SK-N-SH (cell line): Measurements from ENCODE around the gene IPO4.

ENCODE experiments used
- CHD2 ChIP-seq: fragments of 150-350 bp; IDR thresholded peaks from 2 replicates; pipeline ENCODE4 v1.6.1; 2018; ENCODE audit warnings: low read length; ENCODE audit not compliant: partially characterized antibody
- JUND ChIP-seq: IDR thresholded peaks from 2 replicates; pipeline ENCODE4 v1.4.0; 2012
- MXI1 ChIP-seq: IDR thresholded peaks from 2 replicates; pipeline ENCODE4 v1.6.1; 2012; ENCODE audit warnings: mild to moderate bottlenecking, low read depth, low read length, improper control_type of control experiment
- POLR2AphosphoS5 ChIP-seq: IDR thresholded peaks from 2 replicates; pipeline ENCODE4 v1.6.1; 2012; ENCODE audit warnings: low read depth, low read length
- RAD21 ChIP-seq: IDR thresholded peaks from 2 replicates; pipeline ENCODE4 v1.6.1; 2012; ENCODE audit warnings: mild to moderate bottlenecking, low read length
- TF ChIP-seq, protein P1 (sequence below): fragments of 200-600 bp; sonication (generic); IDR thresholded peaks from 2 replicates; pipeline ENCODE4 v1.6.1; 2017; ENCODE audit warnings: antibody characterized with exemption, mild to moderate bottlenecking, moderate library complexity
- TF ChIP-seq, protein P2 (sequence below): fragments of 150-350 bp; IDR thresholded peaks from 2 replicates; pipeline ENCODE4 v1.6.1; 2017; ENCODE audit warnings: antibody characterized with exemption, low read length, low read depth, borderline replicate concordance

DNA sequence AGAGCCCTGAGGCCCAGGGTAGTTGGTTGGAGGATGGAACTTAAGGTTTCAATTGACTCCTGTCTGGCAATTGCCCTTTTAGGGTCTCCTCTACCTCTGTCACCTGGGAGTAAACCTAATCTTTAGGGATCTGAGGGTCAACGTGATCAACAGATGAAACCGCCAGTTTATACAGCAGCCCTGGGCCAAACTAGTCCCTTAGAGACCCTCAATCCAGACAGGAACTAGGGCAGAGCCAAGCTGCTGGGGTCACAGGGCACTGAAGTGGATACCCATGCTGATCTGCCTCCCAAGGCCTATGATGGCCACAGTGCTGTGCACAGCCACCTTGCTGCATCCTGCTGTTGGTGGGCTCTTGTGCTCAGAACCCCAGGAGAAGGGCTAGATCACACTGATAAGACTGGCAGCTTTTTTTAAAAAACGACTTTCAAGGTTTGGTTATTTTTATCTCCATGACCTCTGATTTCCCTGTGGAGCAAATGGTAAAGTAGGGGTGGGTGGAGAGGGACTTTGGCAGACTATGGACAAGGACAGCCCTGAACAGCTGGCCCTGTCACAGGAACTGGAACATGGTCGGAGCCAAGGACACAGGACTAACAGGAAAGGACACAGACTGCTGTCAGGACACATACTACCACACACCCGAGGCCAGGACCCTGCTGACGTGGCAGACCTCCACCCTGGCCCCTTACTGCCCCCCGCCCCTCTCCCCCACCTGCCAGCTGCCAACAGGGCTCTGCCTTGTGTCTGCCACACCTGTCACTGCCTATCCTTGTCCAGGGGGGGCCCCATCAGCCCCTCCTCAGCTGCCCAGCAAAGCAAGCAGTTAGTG, 57.7 kb downstream of the IPO4 start:
- TF ChIP-seq POLR2AphosphoS5 (no peak), MXI1 (no peak), JUND (no peak), RAD21 (no peak), CHD2 (no peak)
- TF ChIP-seq, protein P1, sequence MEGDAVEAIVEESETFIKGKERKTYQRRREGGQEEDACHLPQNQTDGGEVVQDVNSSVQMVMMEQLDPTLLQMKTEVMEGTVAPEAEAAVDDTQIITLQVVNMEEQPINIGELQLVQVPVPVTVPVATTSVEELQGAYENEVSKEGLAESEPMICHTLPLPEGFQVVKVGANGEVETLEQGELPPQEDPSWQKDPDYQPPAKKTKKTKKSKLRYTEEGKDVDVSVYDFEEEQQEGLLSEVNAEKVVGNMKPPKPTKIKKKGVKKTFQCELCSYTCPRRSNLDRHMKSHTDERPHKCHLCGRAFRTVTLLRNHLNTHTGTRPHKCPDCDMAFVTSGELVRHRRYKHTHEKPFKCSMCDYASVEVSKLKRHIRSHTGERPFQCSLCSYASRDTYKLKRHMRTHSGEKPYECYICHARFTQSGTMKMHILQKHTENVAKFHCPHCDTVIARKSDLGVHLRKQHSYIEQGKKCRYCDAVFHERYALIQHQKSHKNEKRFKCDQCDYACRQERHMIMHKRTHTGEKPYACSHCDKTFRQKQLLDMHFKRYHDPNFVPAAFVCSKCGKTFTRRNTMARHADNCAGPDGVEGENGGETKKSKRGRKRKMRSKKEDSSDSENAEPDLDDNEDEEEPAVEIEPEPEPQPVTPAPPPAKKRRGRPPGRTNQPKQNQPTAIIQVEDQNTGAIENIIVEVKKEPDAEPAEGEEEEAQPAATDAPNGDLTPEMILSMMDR = no peak
- TF ChIP-seq, protein P2, sequence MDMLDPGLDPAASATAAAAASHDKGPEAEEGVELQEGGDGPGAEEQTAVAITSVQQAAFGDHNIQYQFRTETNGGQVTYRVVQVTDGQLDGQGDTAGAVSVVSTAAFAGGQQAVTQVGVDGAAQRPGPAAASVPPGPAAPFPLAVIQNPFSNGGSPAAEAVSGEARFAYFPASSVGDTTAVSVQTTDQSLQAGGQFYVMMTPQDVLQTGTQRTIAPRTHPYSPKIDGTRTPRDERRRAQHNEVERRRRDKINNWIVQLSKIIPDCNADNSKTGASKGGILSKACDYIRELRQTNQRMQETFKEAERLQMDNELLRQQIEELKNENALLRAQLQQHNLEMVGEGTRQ = no peak
